Activated B cell treated with CpG ODN at 0.5 μM for 24 hours (primary cell): ENCODE measurements around the gene CCDC8. TPM values are rescaled to one million over a fixed set of nuclear protein-coding genes. Genes with fewer than 3 reads are reported as not detected.

Experiments used
- ATAC-seq: fragments of 200-7000 bp; cut with Tn5 transposase; one replicate; pipeline ENCODE4 v1.10.0; 2021; ENCODE audit warnings: low read depth, mild to moderate bottlenecking, moderate library complexity
- CTCF ChIA-PET: fragments of 350-600 bp; sonication (Branson Sonifier 250); formaldehyde crosslinking; loops from one replicate; lab custom pipeline; 2021; ENCODE audit warnings: antibody characterized with exemption; lab: Charles Lee
- POLR2A ChIA-PET: fragments of 350-600 bp; sonication (Branson Sonifier 250); formaldehyde crosslinking; loops from one replicate; lab custom pipeline; 2021; ENCODE audit warnings: antibody characterized with exemption; lab: Charles Lee
- DNase-seq: peaks from one replicate; pipeline ENCODE4 v3.0.0; 2022
- H3K27ac Mint-ChIP-seq: one replicate; pipeline ENCODE4 v1.8.0; 2020; ENCODE audit warnings: mixed read lengths
- H3K27me3 Mint-ChIP-seq: one replicate; pipeline ENCODE4 v1.8.0; 2021; ENCODE audit warnings: mixed read lengths
- H3K36me3 Mint-ChIP-seq: one replicate; pipeline ENCODE4 v1.8.0; 2021; ENCODE audit warnings: low read depth, mixed read lengths
- H3K4me1 Mint-ChIP-seq: one replicate; pipeline ENCODE4 v1.8.0; 2021; ENCODE audit warnings: mixed read lengths
- H3K4me3 Mint-ChIP-seq: one replicate; pipeline ENCODE4 v1.8.0; 2020; ENCODE audit warnings: mild to moderate bottlenecking, mixed read lengths
- H3K9me3 Mint-ChIP-seq: one replicate; pipeline ENCODE4 v1.8.0; 2020; ENCODE audit warnings: mixed read lengths
- CTCF ChIP-seq: fragments of 200-600 bp; IDR thresholded peaks from one replicate; pipeline ENCODE4 v1.8.0; 2022; ENCODE audit warnings: antibody characterized with exemption, mild to moderate bottlenecking
- intact Hi-C: fragments of 100-400 bp; cut with micrococcal nuclease; formaldehyde crosslinking; loops from one replicate; pipeline ENCODE4 v1.15.1; 2024
- total RNA-seq: library from RNA; stranded (reverse); gene quantifications from 2 replicates; pipeline ENCODE4 v1.2.3, GENCODE V29; 2022

CCDC8 gene
- total RNA-seq, 1 donor from 2014 or later = not detected

- ATAC-seq (no peak), DNase-seq (no peak)
- Mint-ChIP-seq H3K27ac (no peak overlapping the region), H3K9me3 (peaks cover 6% of the 10 kb centered on the region), H3K27me3 (peaks cover 20% of the 10 kb centered on the region), H3K36me3 (no peaks in the 10 kb centered on the region), H3K4me1 (no peaks in the 10 kb centered on the region), H3K4me3 (no peak overlapping the region)
- CTCF ChIA-PET = no interaction called here
- POLR2A ChIA-PET = no interaction called here
- TF ChIP-seq CTCF = no peak
- intact Hi-C loops = no loop called here
Measured at GRCh38 chr19:46454244-46454643, 40.9 kb upstream of the CCDC8 start.

- H3K27me3 Mint-ChIP-seq = peaks cover 16% of the 10 kb centered on the region
- intact Hi-C loops = no loop called here
- no peak for TF ChIP-seq CTCF
- ATAC-seq = no peak
- no peak overlapping the region for H3K4me3 Mint-ChIP-seq
- no peak overlapping the region for H3K27ac Mint-ChIP-seq
- H3K36me3 Mint-ChIP-seq = no peaks in the 10 kb centered on the region
- CTCF ChIA-PET = no interaction called here
- POLR2A ChIA-PET = no interaction called here
- H3K9me3 Mint-ChIP-seq = peaks cover 8% of the 10 kb centered on the region
- H3K4me1 Mint-ChIP-seq = no peaks in the 10 kb centered on the region
- no peak for DNase-seq
Measured at GRCh38 chr19:46453661-46454060, 40.3 kb upstream of the CCDC8 start.

- intact Hi-C loops = no loop called here
- ChIA-PET POLR2A (no interaction called here), CTCF (no interaction called here)
- H3K4me1 Mint-ChIP-seq = no peaks in the 10 kb centered on the region
- peaks cover 12% of the 10 kb centered on the region for H3K27me3 Mint-ChIP-seq
- peaks cover 8% of the 10 kb centered on the region for H3K9me3 Mint-ChIP-seq
- no peaks in the 10 kb centered on the region for H3K36me3 Mint-ChIP-seq
- no peak overlapping the region for H3K4me3 Mint-ChIP-seq
- no peak for TF ChIP-seq CTCF
- no peak overlapping the region for H3K27ac Mint-ChIP-seq
- no peak for ATAC-seq
- no peak for DNase-seq
Measured at GRCh38 chr19:46452186-46452585, 38.8 kb upstream of the CCDC8 start.

GRCh38 chr19:46451352-46451751, 38.0 kb upstream of the CCDC8 start:
- DNase-seq = no peak
- TF ChIP-seq CTCF = no peak
- peaks cover 13% of the 10 kb centered on the region for H3K27me3 Mint-ChIP-seq
- ChIA-PET POLR2A (no interaction called here), CTCF (no interaction called here)
- no peak overlapping the region for H3K4me3 Mint-ChIP-seq
- ATAC-seq = no peak
- intact Hi-C loops = no loop called here
- no peak overlapping the region for H3K27ac Mint-ChIP-seq
- H3K36me3 Mint-ChIP-seq = no peaks in the 10 kb centered on the region
- no peaks in the 10 kb centered on the region for H3K4me1 Mint-ChIP-seq
- peaks cover 8% of the 10 kb centered on the region for H3K9me3 Mint-ChIP-seq

- no peaks in the 10 kb centered on the region for H3K36me3 Mint-ChIP-seq
- CTCF ChIA-PET = no interaction called here
- POLR2A ChIA-PET = no interaction called here
- no peak for TF ChIP-seq CTCF
- ATAC-seq = no peak
- DNase-seq = no peak
- no peak overlapping the region for H3K27ac Mint-ChIP-seq
- peaks cover 14% of the 10 kb centered on the region for H3K27me3 Mint-ChIP-seq
- no peaks in the 10 kb centered on the region for H3K4me1 Mint-ChIP-seq
- H3K4me3 Mint-ChIP-seq = no peak overlapping the region
- peaks cover 8% of the 10 kb centered on the region for H3K9me3 Mint-ChIP-seq
- intact Hi-C loops = no loop called here
Measured at GRCh38 chr19:46450737-46451136, 37.4 kb upstream of the CCDC8 start.
